ENCODE data around the gene MYF5.
"Not testable (repeated sequence)": the region's sequence is repeated elsewhere in the genome, so short reads cannot be mapped to it uniquely, and the experiment has no call there.

The MYF5 gene

DNA sequence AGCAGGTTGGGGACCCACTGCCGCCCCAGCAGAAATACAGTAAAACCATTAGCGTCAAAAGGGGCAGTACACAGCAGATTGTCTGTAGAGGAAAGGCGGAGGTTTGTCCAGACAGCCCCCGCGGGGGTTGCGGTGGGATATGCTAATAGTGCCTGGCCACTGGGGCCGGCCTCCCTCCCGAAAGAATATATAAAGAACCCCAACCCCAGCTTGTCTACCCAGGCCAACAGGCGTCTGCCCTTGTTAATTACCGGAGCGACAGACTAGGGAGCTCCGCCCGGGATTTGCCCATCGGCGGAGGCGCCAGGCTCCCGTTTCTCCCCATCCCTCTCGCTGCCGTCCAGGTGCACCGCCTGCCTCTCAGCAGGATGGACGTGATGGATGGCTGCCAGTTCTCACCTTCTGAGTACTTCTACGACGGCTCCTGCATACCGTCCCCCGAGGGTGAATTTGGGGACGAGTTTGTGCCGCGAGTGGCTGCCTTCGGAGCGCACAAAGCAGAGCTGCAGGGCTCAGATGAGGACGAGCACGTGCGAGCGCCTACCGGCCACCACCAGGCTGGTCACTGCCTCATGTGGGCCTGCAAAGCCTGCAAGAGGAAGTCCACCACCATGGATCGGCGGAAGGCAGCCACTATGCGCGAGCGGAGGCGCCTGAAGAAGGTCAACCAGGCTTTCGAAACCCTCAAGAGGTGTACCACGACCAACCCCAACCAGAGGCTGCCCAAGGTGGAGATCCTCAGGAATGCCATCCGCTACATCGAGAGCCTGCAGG, at the start of gene MYF5:
TSS of gene MYF5 (plus strand) at position 217 of the 774 bp plus-strand sequence. CDS start at position 369, 152 bp downstream.
- no peak for DNase-seq (ENCODE audit: low spot score)

DNA sequence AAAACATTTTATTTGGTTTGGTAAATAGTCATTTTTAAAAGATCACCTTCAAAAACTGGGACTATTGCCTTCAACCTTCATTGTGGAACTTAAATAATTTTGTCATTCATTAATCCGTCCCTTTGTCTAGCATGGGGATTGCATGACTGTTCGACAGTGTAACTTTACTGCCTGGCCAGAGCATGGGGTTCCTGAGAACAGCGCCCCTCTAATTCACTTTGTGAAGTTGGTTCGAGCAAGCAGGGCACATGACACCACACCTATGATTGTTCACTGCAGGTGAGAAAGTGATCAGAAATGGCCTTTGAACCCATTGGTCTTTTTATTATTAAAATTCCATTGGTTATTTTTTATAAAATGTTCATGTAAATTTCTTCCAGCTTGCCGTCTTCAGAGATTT, 46.5 kb upstream of the MYF5 start:
- DNase-seq (ENCODE audit: low spot score) = no peak

DNA sequence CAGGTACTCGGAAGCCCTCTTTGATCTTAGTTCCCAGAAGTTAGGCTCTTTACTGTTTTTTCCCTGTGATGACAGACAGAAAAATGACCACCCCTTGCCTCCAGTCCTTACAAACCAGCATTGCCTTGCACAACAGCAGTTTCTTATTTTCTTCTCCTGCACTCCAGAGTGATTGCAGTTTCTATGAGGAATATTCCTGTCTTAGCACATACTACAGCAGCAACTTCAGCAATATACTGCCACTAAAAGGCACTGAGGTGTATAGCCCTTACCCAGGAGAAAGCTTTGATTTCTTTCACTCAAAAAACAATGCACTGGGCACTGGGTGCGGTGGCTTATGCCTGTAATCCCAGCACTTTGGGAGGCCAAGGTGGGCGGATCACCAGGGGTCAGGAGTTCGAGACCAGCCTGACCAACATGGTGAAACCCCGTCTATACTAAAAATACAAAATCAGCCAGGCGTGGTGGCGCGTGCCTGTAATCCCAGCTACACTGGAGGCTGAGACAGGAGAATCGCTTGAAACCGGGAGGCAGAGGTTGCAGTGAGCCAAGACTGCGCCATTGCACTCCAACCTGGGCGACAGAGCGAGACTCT, 40.6 kb upstream of the MYF5 start:
- DNase-seq (ENCODE audit: low spot score) = not testable (repeated sequence)

DNA sequence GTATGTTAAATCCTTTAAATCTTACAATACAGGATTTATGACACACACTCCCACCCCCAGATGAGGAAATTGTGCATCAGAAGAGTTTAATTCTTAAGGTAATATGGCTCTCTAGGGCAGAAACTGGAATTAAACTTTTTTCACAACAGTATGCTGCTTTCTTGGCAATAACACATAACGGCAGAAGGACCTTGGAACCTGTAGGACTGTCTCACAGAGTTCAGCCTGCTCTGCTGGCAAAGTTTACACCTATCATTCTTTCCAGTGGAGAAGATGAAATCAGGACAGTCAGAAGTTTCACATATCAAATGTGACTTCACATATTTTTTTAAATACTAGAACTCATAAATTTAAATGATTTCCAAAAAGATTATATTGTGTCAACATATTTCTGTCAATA, 39.9 kb upstream of the MYF5 start:
- DNase-seq (ENCODE audit: low spot score) = no peak

DNA sequence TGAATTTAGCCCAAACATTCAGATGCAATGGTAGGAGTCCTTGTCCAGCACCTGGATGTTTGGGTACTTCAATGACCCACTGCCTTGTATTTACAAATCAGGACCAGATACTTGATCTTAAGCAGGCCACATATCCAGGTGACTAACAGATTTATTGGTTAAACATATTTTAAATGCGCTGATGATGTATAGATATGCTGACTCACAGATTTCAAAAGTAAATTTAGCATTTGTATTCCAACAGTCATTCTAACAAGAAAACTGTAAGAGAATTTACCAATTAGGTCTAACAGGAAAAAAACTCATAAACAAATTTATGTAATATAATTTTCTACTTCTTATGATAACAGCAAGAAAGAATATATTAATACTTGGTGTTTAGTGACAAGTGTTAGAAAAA, 38.7 kb upstream of the MYF5 start:
- no peak for DNase-seq (ENCODE audit: low spot score)

DNA sequence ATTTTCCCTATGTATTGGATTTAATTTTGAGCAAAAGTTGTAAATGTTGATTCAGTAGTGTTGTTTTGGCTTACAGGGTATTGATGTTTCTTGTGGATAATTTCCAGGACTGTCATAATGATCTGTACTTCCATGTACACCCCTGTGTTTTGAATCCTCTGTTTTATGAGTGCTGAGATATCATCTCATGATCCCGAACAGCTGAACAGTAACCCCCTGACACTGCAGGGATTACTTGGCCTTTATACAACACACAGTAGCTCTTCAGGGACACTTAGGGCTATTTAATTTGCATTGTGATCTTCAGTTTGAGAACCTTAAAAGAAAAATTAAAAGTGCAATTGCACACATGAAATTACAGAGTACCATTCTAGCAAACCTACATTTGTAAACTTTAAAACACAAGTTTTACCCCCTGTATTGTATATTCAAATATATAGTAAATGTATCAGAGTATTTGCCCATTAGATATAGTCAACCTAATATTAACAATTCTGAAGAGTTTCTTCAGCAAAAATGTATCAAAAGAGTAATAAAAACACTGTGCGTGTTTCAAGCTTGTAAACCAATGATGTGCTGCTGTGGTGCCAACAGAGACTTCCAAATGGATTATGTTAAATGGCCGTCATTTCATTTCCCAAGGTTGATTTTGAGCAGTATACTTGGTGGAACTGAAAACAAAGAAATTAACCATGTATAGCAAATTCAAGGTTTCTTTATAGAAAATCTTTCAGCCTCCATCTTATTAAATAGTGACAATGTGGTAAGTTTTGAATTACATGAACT, 37.2 kb upstream of the MYF5 start:
- DNase-seq (ENCODE audit: low spot score) = no peak

DNA sequence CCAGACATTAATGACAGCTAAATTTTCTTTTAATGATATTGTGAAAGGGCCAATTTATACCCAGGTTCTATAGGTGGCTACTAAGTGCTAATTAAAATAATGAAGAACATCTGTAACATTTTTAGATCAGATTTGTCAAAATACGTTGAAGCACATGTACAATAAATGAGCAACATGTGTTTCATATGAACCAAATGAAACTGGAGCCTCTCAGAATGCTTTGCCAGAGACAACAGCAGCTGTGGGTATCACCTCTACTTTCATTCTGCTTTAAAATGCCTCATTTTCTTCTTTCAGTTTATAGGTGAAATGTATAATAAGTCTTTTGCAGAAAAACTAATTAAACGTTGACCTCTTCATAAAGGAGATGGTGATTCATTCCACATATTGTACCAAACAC, 35.4 kb upstream of the MYF5 start:
- DNase-seq (ENCODE audit: low spot score) = no peak

DNA sequence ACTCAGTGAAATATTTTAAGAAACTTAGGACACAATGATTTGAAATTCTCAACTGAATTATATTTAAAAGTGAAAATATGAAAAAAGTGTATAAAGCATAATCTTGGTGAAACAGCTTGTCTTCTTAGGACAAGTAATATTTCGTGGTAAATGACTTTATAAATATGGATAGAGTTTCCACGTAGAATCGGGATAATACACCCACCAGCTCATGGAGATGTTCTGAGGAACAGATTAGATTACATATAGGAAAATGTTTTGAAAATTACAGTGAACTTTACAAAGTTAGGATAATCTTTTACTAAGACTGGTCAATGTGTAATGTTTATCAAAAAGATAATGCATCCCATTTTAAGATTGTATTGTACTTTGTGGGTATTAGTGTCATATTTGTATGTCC, 34.9 kb upstream of the MYF5 start:
- DNase-seq (ENCODE audit: low spot score) = no peak

DNA sequence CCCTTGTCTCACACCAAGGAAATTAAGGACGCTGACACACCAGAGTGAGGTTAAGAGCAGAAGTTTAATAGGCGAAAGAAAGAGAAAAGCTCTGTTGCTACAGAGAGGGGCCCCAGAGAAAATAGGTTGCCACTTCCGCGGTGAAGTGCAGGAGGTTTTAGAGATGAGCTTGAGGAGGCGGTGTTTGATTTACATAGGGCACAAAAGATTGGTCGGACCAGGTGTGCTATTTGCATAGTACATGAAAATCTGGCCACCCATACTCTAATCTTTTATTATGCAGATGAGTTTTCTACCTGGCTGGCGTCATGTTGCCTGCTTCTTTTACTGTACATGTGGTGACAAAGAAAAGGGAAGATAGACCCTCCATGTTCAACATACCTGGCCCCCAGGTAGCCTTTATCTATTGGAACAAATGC, 32.6 kb upstream of the MYF5 start:
- DNase-seq (ENCODE audit: low spot score) = no peak

DNA sequence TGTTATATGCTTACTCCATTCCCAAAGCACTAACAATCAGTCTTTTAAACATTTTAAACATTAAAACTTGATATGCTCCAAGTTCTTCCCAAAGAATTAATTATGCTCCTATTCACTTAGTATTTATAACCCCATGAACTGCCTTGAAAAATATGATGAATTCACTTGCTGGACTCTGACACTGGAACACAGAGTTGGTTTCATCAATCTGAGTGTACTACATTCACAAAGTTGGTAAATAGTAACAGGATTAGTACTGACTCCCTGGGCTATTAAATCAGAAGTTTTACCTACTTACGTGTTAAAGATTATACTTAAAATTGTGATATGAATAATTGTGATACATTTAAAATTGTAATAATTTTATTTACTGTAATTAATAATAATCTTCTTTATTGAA, 26.6 kb upstream of the MYF5 start:
- DNase-seq (ENCODE audit: low spot score) = no peak

DNA sequence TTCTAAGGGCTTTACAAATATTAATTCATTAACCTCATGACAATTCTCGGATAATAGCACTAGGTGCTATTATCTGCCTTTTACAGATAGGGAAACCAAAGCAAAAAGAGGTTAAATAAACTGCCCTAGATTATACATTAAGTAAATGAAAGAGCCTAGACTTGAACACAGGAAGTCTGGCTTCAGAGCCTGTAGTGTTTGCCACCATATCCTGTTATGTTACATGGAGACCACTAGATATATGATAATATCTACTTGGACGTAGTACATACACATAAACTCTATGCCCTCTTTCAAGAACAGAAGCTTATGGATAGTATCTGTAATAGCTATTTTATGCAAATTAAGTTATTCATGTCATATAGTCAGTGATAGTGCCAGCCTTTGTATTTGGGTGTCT, 26.2 kb upstream of the MYF5 start:
- no peak for DNase-seq (ENCODE audit: low spot score)

DNA sequence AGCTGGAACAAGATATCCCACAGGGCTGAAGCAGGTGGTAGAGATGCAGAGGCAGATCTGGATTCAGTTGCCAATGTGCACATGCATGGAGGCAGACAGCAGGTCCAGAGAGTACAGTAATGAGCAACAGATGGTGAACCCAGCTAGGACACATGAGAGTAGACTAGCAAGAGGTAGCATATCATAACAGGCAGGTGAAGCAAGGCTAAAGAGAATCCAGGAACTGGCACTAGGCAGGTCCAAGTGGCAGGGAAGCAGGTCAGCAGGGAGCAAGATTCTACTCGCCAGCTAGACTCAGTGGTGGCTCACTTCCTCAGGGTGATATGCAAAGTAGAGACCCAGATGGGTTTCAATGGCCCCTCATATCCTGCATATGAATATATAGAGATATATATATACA, 24.6 kb upstream of the MYF5 start:
- DNase-seq (ENCODE audit: low spot score) = no peak

DNA sequence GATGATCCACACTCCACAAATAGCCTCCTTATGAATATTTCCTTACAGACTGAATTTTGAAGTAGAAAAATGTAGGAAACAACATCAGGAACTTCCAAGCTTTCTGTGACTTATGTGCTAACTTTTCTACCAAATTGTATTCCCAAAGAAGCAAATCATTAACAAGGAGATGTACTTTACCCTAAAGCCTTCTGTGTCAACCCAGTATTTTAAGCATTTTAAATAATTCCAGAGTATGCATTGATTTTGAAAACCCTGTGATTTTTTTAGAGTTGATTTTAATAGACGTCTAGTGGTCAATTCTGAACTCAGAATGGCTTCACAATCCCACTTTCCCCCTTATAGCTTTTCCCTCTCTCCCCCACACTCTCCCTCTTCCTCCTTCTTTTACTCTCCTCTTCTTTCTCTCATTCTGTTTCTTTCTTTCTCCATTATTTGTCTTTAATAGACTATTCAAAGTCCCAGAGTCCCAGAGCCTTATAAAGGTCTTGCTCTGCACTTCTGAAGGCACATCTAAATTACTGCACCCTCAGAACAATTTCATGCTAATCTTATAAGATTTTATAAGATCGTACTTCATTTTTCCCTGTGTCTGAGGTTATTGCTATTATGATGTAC, 19.3 kb upstream of the MYF5 start:
- DNase-seq (ENCODE audit: low spot score) = no peak

DNA sequence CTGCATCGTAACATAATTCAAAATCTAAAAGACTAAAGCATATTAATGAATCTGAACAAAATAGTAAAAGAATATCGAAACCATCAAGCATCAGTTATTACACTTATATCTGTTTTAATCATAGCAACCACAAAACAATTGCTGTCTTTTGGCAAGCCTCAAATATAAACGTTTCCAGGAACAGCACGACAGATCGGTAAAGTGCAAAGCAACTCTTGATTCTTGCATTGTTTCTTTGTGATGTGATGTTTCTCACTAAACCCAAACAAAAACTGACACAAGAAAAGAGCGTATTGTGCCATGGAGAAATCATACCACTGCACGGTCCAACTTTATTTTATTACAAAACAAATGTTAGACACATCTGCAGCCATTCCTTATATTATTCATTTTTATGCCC, 18.5 kb upstream of the MYF5 start:
- no peak for DNase-seq (ENCODE audit: low spot score)

DNA sequence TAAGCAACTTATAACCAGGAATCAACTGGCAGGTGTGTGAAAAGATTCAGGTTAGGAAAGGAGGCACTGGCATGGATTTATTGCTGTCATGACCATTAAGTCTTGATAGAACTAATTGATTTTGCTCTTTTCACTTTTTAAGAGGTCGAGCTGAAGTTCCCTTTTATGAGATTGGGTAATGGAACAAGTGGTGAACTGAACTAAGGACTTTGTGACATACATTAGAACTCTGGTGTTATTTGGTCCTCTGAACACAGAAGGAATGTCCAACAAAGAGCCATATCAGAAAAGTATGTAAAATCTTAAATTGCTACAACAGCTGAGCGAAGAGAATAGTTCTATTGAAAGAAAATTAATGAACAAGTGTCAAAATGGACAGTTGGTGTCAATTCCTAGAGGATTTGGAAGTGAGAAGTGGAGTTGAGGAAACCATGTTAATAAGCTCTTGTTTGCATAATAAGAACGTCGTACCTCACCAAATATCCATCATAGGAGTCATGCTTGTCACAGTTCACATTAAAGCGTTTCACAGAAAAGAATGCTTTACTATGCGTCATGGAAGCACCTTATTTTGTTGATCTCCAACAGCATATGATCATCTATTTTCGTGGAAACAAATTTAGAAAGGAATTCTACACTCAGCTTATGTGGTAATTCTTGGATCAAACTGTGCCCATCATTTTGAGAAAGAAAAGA, 17.7 kb upstream of the MYF5 start:
- DNase-seq (ENCODE audit: low spot score) = no peak

DNA sequence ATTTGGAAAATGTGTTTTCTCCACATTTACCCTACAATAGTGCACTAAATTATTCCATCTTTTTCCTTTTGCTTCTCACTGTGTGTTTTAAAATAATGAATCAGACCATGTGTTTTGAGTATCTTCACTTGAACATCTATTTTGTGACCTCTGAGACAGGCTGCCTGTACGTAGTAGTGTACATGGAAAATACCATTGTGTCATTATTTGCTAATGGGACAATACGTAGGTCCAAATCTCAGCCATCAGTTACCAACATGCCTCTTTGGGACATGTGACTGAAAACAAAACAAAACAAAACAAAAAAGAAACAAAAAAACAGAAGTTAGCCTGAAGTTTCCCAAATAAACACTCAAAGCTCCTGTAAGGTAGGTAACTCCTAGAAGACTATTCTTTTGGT, 16.4 kb upstream of the MYF5 start:
- no peak for DNase-seq (ENCODE audit: low spot score)

DNA sequence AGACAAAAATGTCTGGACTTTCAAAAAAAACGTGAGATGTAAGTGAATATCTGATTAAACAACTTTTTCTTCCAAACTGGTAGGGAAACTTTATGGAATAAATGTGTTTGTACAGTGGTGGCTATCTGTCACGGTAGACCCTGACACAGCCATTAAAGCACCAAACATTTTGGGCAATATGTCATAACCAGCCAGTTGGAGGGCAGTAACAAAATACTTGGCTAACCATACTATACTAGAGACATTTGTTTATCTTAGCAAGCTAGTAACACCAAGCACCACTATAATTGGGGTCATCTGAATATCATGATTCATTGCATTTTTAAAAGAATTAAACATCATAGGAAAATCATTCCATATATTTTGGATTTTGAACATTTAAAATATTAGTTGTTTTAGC, 15.3 kb upstream of the MYF5 start:
- DNase-seq (ENCODE audit: low spot score) = no peak

DNA sequence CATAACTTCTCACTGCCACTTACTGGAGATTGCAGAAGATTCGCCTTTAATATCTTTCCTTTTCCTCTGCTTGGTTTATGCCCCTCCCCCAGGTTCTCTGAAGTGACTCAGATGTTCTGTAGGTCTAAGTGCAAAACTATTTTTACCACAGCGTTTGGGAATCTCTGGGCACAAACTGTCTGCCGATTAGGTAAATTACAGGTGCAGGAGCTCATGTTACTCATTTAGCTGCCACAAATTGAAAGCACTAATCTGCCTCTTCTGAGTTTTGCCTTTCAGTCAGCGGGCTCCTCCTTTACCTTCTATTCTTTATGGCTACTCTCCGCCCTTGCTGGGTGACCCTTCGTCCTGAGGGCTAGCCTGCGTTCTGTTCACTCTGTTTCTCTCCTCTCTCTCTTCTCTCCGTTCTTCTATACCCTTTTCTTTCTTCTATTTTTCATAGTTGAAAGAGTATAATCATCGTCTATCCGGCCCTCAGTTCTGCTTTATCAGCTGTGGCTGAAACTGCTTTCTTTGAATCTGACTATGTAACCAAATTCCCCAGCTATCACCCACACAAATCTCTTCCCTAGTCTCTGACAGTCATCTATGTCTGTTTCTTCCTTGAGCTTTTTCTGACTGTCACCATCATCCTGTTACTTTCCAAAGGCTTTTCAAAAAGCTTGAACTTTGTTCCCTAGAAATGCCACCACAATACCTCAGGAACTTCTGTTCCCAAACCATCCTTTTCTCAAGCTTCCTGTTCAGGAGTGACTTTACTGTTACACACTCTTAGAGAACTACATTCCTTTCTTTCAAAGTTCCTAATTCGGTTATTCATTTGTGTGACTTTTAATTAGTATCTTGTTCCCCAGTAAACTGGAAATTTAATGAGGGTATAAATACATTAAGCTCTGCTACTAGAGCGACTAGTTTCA, 13.6 kb upstream of the MYF5 start:
- peak; percentile 16 for DNase-seq (ENCODE audit: low spot score)

DNA sequence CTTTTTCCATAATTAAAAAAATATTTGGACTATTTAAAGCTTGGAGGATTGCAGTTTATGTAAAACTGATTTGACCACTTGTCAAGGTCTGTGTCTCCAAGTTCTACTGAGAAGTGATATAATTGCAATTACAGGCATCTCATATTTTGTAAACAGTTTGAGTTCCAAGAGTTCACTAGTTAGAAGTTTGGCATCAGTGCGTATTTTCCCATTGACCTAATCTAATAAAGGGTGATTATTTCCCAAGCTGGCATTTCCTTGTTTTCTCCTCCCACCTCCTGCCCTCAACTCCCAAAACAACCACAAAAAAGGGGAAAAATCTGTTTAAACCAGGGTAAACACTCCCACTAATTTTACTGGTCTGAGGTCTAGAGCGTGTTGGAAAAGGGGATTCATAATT, 12.3 kb upstream of the MYF5 start:
- no peak for DNase-seq (ENCODE audit: low spot score)

DNA sequence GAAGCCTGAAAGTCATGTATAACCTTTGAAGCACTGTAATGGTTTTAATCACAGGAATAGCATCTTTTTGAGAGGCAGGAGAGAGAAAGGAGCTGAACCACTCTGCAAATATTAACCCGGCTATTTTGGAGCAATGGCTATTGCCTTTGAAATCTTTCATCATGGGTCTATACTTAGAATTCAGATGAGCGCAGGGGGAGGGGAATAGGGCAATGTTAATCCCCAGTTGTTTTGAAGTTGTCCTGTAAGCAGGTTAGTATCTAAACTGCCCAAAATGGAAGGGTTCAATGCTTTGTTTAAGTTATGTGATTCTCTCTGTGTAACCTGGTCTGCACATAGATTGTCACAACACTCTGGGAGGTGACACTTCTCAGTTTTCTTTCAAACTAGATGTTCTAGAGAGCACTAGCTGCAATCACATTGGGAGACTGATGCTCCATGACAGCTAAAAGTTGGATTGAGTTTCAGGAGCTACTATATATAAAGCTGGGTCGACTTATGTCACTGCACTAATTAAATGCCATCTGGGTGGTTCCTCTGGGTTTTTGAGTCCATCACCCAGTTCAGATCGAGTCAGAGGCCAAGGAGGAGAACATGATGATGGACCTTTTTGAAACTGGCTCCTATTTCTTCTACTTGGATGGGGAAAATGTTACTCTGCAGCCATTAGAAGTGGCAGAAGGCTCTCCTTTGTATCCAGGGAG, 9.4 kb upstream of the MYF5 start, which contains the start of gene MYF6:
TSS of gene MYF6 (plus strand) at position 509 of the 704 bp plus-strand sequence. CDS start at position 595, 86 bp downstream.
- no peak for DNase-seq (ENCODE audit: low spot score)

All from hepatic stellate cell (primary cell).